H1 (cell line): ENCODE data around the gene UGT1A7. TPM values are rescaled to one million over a fixed set of nuclear protein-coding genes. Genes with fewer than 3 reads are reported as not detected.
"Not testable (repeated sequence)": the region's sequence is repeated elsewhere in the genome, so short reads cannot be mapped to it uniquely, and the experiment has no call there.

ENCODE experiments used
- CTCF ChIA-PET: fragments of 300-600 bp; sonication (Branson Sonifier 250); formaldehyde crosslinking; loops from one replicate; lab custom pipeline; 2021; ENCODE audit not compliant: partially characterized antibody; lab: Charles Lee
- POLR2A ChIA-PET: fragments of 300-600 bp; sonication (Branson Sonifier 250); formaldehyde crosslinking; loops from one replicate; lab custom pipeline; 2021; ENCODE audit warnings: inconsistent platforms; ENCODE audit not compliant: partially characterized antibody; lab: Charles Lee
- DNase-seq, 2 experiments: peaks; one replicate each; pipeline versions ENCODE4 v3.0.0 to v3.0.0-alpha.2; 2010 to 2022; ENCODE audit warnings: low spot score in 2 of 2, low read depth in 1 of 2, mixed read lengths in 1 of 2
- FAIRE-seq: peaks from 2 replicates; lab custom pipeline; 2011; peaks lifted over from hg19 to GRCh38; lab: Jason Lieb, UNC
- H2AFZ ChIP-seq: 2 replicates; pipeline ENCODE4 v1.8.1; 2012; ENCODE audit warnings: low read length, inconsistent platforms
- H2AK5ac ChIP-seq: 2 replicates; pipeline ENCODE4 v1.6.1; 2013; ENCODE audit warnings: low read depth, low read length
- H2BK120ac ChIP-seq: replicated peaks from 2 replicates; pipeline ENCODE3; 2013; ENCODE audit warnings: low read depth, low read length, inconsistent platforms
- H2BK12ac ChIP-seq: 2 replicates; pipeline ENCODE4 v1.6.1; 2013; ENCODE audit warnings: low read depth, low read length
- H2BK15ac ChIP-seq: 2 replicates; pipeline ENCODE4 v1.6.1; 2013; ENCODE audit warnings: low read length
- H2BK20ac ChIP-seq: 2 replicates; pipeline ENCODE4 v1.6.1; 2013; ENCODE audit warnings: low read length
- H2BK5ac ChIP-seq: 2 replicates; pipeline ENCODE4 v1.6.1; 2013; ENCODE audit warnings: low read depth, low read length
- H3K14ac ChIP-seq: 2 replicates; pipeline ENCODE4 v1.6.1; 2013; ENCODE audit warnings: inconsistent platforms; ENCODE audit not compliant: insufficient read length
- H3K18ac ChIP-seq: 2 replicates; pipeline ENCODE4 v1.6.1; 2013; ENCODE audit warnings: low read length; ENCODE audit errors: extremely low read depth
- H3K23ac ChIP-seq: 2 replicates; pipeline ENCODE4 v1.6.1; 2013; ENCODE audit warnings: inconsistent platforms; ENCODE audit not compliant: insufficient read length
- H3K23me2 ChIP-seq: 2 replicates; pipeline ENCODE4 v1.6.1; 2013; ENCODE audit warnings: low read depth, low read length
- H3K27ac ChIP-seq: 2 replicates; pipeline ENCODE4 v1.6.1; 2011; ENCODE audit warnings: low read depth, low read length, inconsistent platforms
- H3K27me3 ChIP-seq, 4 experiments: replicated peaks in 1 of 4; 1 replicate in 1 of 4; 2 replicates in 3 of 4; pipeline versions ENCODE4 v1.6.1 to v1.8.1; 2011 to 2013; ENCODE audit warnings: low read length in 3 of 4, mild to moderate bottlenecking in 3 of 4, inconsistent platforms in 2 of 4, mixed read lengths in 2 of 4, moderate library complexity in 1 of 4; ENCODE audit not compliant: control insufficient read depth in 3 of 4, insufficient read depth in 3 of 4; ENCODE audit errors: extremely low read depth in 1 of 4
- H3K36me3 ChIP-seq, 4 experiments: 2 replicates each; pipeline versions ENCODE4 v1.6.1 to v1.8.1; 2011 to 2013; ENCODE audit warnings: mild to moderate bottlenecking in 4 of 4, low read length in 3 of 4, moderate library complexity in 2 of 4, control low read depth in 1 of 4, inconsistent platforms in 1 of 4; ENCODE audit not compliant: insufficient read depth in 4 of 4, control insufficient read depth in 2 of 4
- H3K4ac ChIP-seq: replicated peaks from 2 replicates; pipeline ENCODE3; 2013; ENCODE audit warnings: low read length, low read depth, mixed read lengths, inconsistent platforms; ENCODE audit not compliant: insufficient read length
- H3K4me1 ChIP-seq, 4 experiments: replicated peaks in 1 of 4; 1 replicate in 1 of 4; 2 replicates in 3 of 4; pipeline versions ENCODE4 v1.6.1 to v1.8.1; 2011 to 2013; ENCODE audit warnings: low read length in 3 of 4, inconsistent platforms in 2 of 4, mixed read lengths in 1 of 4; ENCODE audit not compliant: insufficient read depth in 4 of 4, control insufficient read depth in 3 of 4
- H3K4me2 ChIP-seq, 2 experiments: 2 replicates each; pipeline versions ENCODE4 v1.6.1 to v1.8.1; 2011 to 2013; ENCODE audit warnings: low read depth in 2 of 2, low read length in 2 of 2, control low read depth in 1 of 2, inconsistent platforms in 1 of 2, mild to moderate bottlenecking in 1 of 2; ENCODE audit not compliant: insufficient read depth in 1 of 2
- H3K4me3 ChIP-seq, 4 experiments: fragments of 200-600, 300-600 bp in 1 of 4; sonication (generic), shearing (Covaris generic), sonication (Bioruptor Twin) in 1 of 4; 2 replicates each; pipeline versions ENCODE4 v1.5.1 to v1.8.1; 2011 to 2016; ENCODE audit warnings: low read length in 4 of 4, low read depth in 3 of 4, control low read depth in 2 of 4, inconsistent platforms in 2 of 4, mild to moderate bottlenecking in 2 of 4, mixed read lengths in 1 of 4, moderate library complexity in 1 of 4; ENCODE audit not compliant: insufficient read depth in 2 of 4; ENCODE audit errors: extremely low read depth in 1 of 4
- H3K56ac ChIP-seq: replicated peaks from 2 replicates; pipeline ENCODE3; 2013; ENCODE audit warnings: low read depth, mild to moderate bottlenecking, mixed read lengths, low read length, inconsistent platforms; ENCODE audit not compliant: insufficient read length
- H3K79me1 ChIP-seq: 2 replicates; pipeline ENCODE4 v1.6.1; 2013; ENCODE audit warnings: low read depth, low read length, control low read depth
- H3K79me2 ChIP-seq, 2 experiments: 2 replicates each; pipeline versions ENCODE4 v1.6.1 to v1.8.1; 2012 to 2013; ENCODE audit warnings: low read length in 2 of 2, mild to moderate bottlenecking in 2 of 2, inconsistent platforms in 1 of 2; ENCODE audit not compliant: insufficient read depth in 2 of 2, control insufficient read depth in 1 of 2
- H3K9ac ChIP-seq, 4 experiments: replicated peaks in 1 of 4; 1 replicate in 1 of 4; 2 replicates in 3 of 4; pipeline versions ENCODE4 v1.6.1 to v1.8.1; 2011 to 2013; ENCODE audit warnings: low read depth in 3 of 4, low read length in 3 of 4, control low read depth in 2 of 4, mild to moderate bottlenecking in 2 of 4, moderate library complexity in 2 of 4, inconsistent platforms in 1 of 4; ENCODE audit errors: extremely low read depth in 1 of 4
- H3K9me3 ChIP-seq, 2 experiments: 2 replicates each; pipeline versions ENCODE4 v1.6.1 to v1.8.1; 2012 to 2013; ENCODE audit warnings: mild to moderate bottlenecking in 2 of 2, moderate library complexity in 2 of 2, control low read depth in 1 of 2, inconsistent platforms in 1 of 2, low read depth in 1 of 2, low read length in 1 of 2, mixed read lengths in 1 of 2; ENCODE audit not compliant: insufficient read depth in 2 of 2
- H4K20me1 ChIP-seq, 2 experiments: replicated peaks in 1 of 2; 2 replicates each; pipeline versions ENCODE3 to v1.8.1; 2011 to 2013; ENCODE audit warnings: inconsistent platforms in 2 of 2, low read length in 2 of 2, mild to moderate bottlenecking in 1 of 2; ENCODE audit not compliant: insufficient read depth in 2 of 2, control insufficient read depth in 1 of 2
- H4K5ac ChIP-seq: 2 replicates; pipeline ENCODE4 v1.6.1; 2013; ENCODE audit warnings: low read length, low read depth, mixed read lengths, inconsistent platforms; ENCODE audit not compliant: insufficient read length
- H4K8ac ChIP-seq: 2 replicates; pipeline ENCODE4 v1.8.0; 2013; ENCODE audit warnings: mild to moderate bottlenecking, moderate library complexity, low read length, inconsistent platforms; ENCODE audit not compliant: insufficient read depth; ENCODE audit errors: extremely low read depth
- H4K91ac ChIP-seq: replicated peaks from 2 replicates; pipeline ENCODE3; 2013; ENCODE audit warnings: low read length, mixed read lengths, inconsistent platforms; ENCODE audit not compliant: insufficient read length
- FOSL1 ChIP-seq: IDR thresholded peaks from 2 replicates; pipeline ENCODE4 v1.6.1; 2011; ENCODE audit warnings: mild to moderate bottlenecking, low read depth, low read length, moderate library complexity; ENCODE audit not compliant: insufficient read depth
- KDM5A ChIP-seq: fragments of 200-600 bp; IDR thresholded peaks from 2 replicates; pipeline ENCODE4 v1.7.1; 2012; ENCODE audit warnings: mild to moderate bottlenecking, low read length, inconsistent platforms, mixed read lengths
- WGBS, 2 experiments: shearing (Covaris generic) in 1 of 2; methylation state at CpG; one replicate each; pipeline versions ENCODE4 v1.1.6 to v1.1.7; 2013 to 2015; ENCODE audit warnings: low lambda C conversion rate in 2 of 2, mixed read lengths in 2 of 2, inconsistent platforms in 1 of 2, low coverage in 1 of 2, missing lambda C conversion rate in 1 of 2; ENCODE audit not compliant: insufficient replicate concordance in 2 of 2, insufficient coverage in 1 of 2, insufficient read length in 1 of 2; ENCODE audit errors: extremely low coverage in 1 of 2, missing lambda C conversion rate in 1 of 2; 5-methylcytosine and 5-hydroxymethylcytosine counted together
- polyA plus RNA-seq, 7 experiments: library from polyadenylated mRNA; depleted of rRNA in 3 of 7; stranded (reverse) in 5 of 7; unstranded in 2 of 7; fragments of >200 nt in 5 of 7; fragments of 200-250 nt in 2 of 7; gene quantifications; 1 replicate in 5 of 7; 2 replicates in 1 of 7; 4 replicates in 1 of 7; pipeline versions ENCODE4 v1.2.1 to v1.2.3, GENCODE V29; 2011 to 2013; ENCODE audit warnings: missing spikeins in 2 of 7, mixed read lengths in 2 of 7
- total RNA-seq: library from RNA; stranded (reverse); fragmentation: NEBNext Ultra II Directional; extraction: Animal tissue kit (Norgen Biotek cat#: 25700); gene quantifications from 2 replicates; pipeline ENCODE4 v1.2.1, GENCODE V29; 2021

Gene UGT1A7
- total and polyA plus RNA-seq, 2 of the 8 experiments (the other 6 are each of a cell fraction or from before 2014, with no cell fraction given), result not detected

GRCh38 chr2:233728723-233729301 lies 47.1 kb downstream of the UGT1A7 start, which contains the start of gene UGT1A3 (continued):
- TF ChIP-seq FOSL1 (no peak), KDM5A (no peak)

DNA sequence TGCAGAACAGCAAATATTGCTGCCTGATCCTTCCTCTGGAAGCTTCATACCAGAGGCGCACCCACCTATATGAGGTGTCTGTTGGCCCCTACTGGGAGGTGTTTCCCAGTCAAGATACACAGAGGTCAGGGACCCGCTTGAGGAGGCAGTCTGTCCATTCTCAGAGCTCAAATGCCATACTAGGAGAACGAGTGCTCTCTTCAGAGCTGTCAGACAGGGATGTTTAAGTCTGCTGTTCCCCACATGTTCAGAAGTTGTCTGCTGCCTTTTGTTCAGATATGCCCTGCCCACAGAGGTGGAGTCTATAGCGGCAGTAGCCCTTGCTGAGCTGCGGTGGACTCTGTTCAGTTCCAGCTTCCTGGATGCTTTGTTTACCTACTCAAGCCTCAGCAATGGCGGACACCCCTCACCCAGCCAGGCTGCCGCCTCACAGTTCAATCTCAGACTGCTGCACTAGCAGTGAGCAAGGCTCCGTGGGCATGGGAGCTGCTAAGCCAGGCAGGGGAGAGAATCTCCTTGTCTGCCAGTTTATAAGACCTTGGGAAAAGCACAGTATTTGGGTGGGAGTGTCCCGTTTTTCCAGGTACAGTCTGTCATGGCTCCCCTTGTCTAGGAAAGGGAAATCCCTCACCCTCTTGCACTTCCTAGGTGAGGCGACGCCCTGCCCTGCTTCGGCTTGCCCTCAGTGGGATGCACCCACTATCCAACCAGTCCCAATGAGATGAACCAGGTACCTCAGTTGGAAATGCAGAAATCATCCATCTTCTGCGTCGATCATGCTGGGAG lies 55.4 kb downstream of the UGT1A7 start:
- CTCF ChIA-PET, result interaction anchor here (0.9 kb wide), 1 partner anchor 9 kb away, joined by 3 read pairs; the partner anchor contains the start of gene UGT1A3
- H3K18ac ChIP-seq, H3K27me3 ChIP-seq, H3K14ac ChIP-seq, H3K9me3 ChIP-seq, H2AK5ac ChIP-seq, FAIRE-seq, H3K36me3 ChIP-seq, H4K20me1 ChIP-seq, H2BK120ac ChIP-seq, H4K8ac ChIP-seq, H3K4me3 ChIP-seq, H4K91ac ChIP-seq, H2BK12ac ChIP-seq, H2AFZ ChIP-seq, H3K79me2 ChIP-seq, H3K4ac ChIP-seq, H2BK5ac ChIP-seq, H3K4me2 ChIP-seq, H3K23ac ChIP-seq, H3K79me1 ChIP-seq, H3K4me1 ChIP-seq, H4K5ac ChIP-seq, H3K27ac ChIP-seq, H3K56ac ChIP-seq, H3K9ac ChIP-seq, H2BK20ac ChIP-seq, H2BK15ac ChIP-seq, DNase-seq, POLR2A ChIA-PET, H3K23me2 ChIP-seq: not testable (repeated sequence)
- 82% methylated on average over 14 of the region's 14 CpGs; no CpG with 5 or more reads in 1 of the 2 experiments for WGBS, 2 experiments
